Measurements from ENCODE around the gene SRP9. TPM values are rescaled to one million over a fixed set of nuclear protein-coding genes. Genes with fewer than 3 reads are reported as not detected.

SRP9 gene
- total and polyA plus RNA-seq, 2 experiments from 2014 or later: 360 to 414 TPM

- peak; percentile 55 for DNase-seq (ENCODE audit: low spot score)
- WGBS (ENCODE audit: low lambda C conversion rate, missing lambda C conversion rate): 68% methylated on average over 6 of the region's 6 CpGs
- no peak overlapping the region for H2AFZ ChIP-seq
- H3K4me3 ChIP-seq: no peak overlapping the region
- H3K79me2 ChIP-seq: peaks cover 15% of the 10 kb centered on the region
- TF ChIP-seq EZH2 (IDR thresholded peaks at IDR 0.05; ENCODE audit: borderline replicate concordance) (no peak), EZH2phosphoT487 (IDR thresholded peaks at IDR 0.05; ENCODE audit: low read depth, severe bottlenecking, unreplicated experiment) (no peak)
- TF ChIP-seq, protein P1, sequence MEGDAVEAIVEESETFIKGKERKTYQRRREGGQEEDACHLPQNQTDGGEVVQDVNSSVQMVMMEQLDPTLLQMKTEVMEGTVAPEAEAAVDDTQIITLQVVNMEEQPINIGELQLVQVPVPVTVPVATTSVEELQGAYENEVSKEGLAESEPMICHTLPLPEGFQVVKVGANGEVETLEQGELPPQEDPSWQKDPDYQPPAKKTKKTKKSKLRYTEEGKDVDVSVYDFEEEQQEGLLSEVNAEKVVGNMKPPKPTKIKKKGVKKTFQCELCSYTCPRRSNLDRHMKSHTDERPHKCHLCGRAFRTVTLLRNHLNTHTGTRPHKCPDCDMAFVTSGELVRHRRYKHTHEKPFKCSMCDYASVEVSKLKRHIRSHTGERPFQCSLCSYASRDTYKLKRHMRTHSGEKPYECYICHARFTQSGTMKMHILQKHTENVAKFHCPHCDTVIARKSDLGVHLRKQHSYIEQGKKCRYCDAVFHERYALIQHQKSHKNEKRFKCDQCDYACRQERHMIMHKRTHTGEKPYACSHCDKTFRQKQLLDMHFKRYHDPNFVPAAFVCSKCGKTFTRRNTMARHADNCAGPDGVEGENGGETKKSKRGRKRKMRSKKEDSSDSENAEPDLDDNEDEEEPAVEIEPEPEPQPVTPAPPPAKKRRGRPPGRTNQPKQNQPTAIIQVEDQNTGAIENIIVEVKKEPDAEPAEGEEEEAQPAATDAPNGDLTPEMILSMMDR (IDR thresholded peaks at IDR 0.05; ENCODE audit: poor library complexity): no peak
- H3K4me1 ChIP-seq (ENCODE audit: insufficient read depth): peaks cover 19% of the 10 kb centered on the region
- H4K20me1 ChIP-seq (ENCODE audit: insufficient read depth, poor library complexity, severe bottlenecking): no peaks in the 10 kb centered on the region
- no peak overlapping the region for H3K27ac ChIP-seq
- H3K36me3 ChIP-seq (replicated peaks; ENCODE audit: insufficient read depth, low read depth): no peaks in the 10 kb centered on the region
- H3K9me3 ChIP-seq (ENCODE audit: low read depth): no peaks in the 10 kb centered on the region
- H3K27me3 ChIP-seq: no peaks in the 10 kb centered on the region
- no peaks in the 10 kb centered on the region for H3K9me2 ChIP-seq (replicated peaks; ENCODE audit: insufficient read depth)
- H3K4me2 ChIP-seq: peak overlapping the region; percentile 66
Observed at GRCh38 chr1:225825078-225825477, 47.5 kb downstream of the SRP9 start.

- Histone ChIP-seq H3K27ac (peak overlapping the region; percentile 33), H3K9me2 (replicated peaks; ENCODE audit: insufficient read depth) (no peaks in the 10 kb centered on the region), H3K36me3 (replicated peaks; ENCODE audit: insufficient read depth, low read depth) (no peaks in the 10 kb centered on the region), H3K27me3 (no peaks in the 10 kb centered on the region), H3K9me3 (ENCODE audit: low read depth) (no peaks in the 10 kb centered on the region), H4K20me1 (ENCODE audit: insufficient read depth, poor library complexity, severe bottlenecking) (no peaks in the 10 kb centered on the region), H2AFZ (no peak overlapping the region), H3K79me2 (peaks cover 12% of the 10 kb centered on the region), H3K4me1 (ENCODE audit: insufficient read depth) (peaks cover 19% of the 10 kb centered on the region), H3K4me3 (no peak overlapping the region), H3K4me2 (peak overlapping the region; percentile 66)
- TF ChIP-seq EZH2phosphoT487 (IDR thresholded peaks at IDR 0.05; ENCODE audit: low read depth, severe bottlenecking, unreplicated experiment) (no peak), EZH2 (IDR thresholded peaks at IDR 0.05; ENCODE audit: borderline replicate concordance) (no peak)
- TF ChIP-seq, protein P1 (IDR thresholded peaks at IDR 0.05; ENCODE audit: poor library complexity): no peak
- DNase-seq (ENCODE audit: low spot score): no peak
- 79% methylated on average over 7 of the region's 7 CpGs for WGBS (ENCODE audit: low lambda C conversion rate, missing lambda C conversion rate)
Observed at GRCh38 chr1:225825607-225826007, 48.0 kb downstream of the SRP9 start.

GRCh38 chr1:225827076-225827475, 49.5 kb downstream of the SRP9 start:
- no peaks in the 10 kb centered on the region for H3K27me3 ChIP-seq
- no peaks in the 10 kb centered on the region for H4K20me1 ChIP-seq (ENCODE audit: insufficient read depth, poor library complexity, severe bottlenecking)
- no peaks in the 10 kb centered on the region for H3K9me2 ChIP-seq (replicated peaks; ENCODE audit: insufficient read depth)
- TF ChIP-seq, protein P1 (IDR thresholded peaks at IDR 0.05; ENCODE audit: poor library complexity): no peak
- TF ChIP-seq EZH2 (IDR thresholded peaks at IDR 0.05; ENCODE audit: borderline replicate concordance): no peak
- no peak for TF ChIP-seq EZH2phosphoT487 (IDR thresholded peaks at IDR 0.05; ENCODE audit: low read depth, severe bottlenecking, unreplicated experiment)
- peaks cover 19% of the 10 kb centered on the region for H3K4me1 ChIP-seq (ENCODE audit: insufficient read depth)
- H3K79me2 ChIP-seq: peaks cover 12% of the 10 kb centered on the region
- WGBS (ENCODE audit: low lambda C conversion rate, missing lambda C conversion rate): 93% methylated on average over 8 of the region's 8 CpGs
- no peak overlapping the region for H3K4me3 ChIP-seq
- H2AFZ ChIP-seq: no peak overlapping the region
- H3K9me3 ChIP-seq (ENCODE audit: low read depth): no peaks in the 10 kb centered on the region
- no peak overlapping the region for H3K27ac ChIP-seq
- H3K36me3 ChIP-seq (replicated peaks; ENCODE audit: insufficient read depth, low read depth): no peaks in the 10 kb centered on the region
- DNase-seq (ENCODE audit: low spot score): no peak
- H3K4me2 ChIP-seq: no peak overlapping the region
